LoVo (cell line): ENCODE results near the gene FASLG.
A peak's percentile ranks its signal among the peaks of the same experiment; 100 is the strongest.

Source experiments
- DNase-seq: peaks from one replicate; pipeline ENCODE4 v3.0.0-alpha.2; 2016; ENCODE audit warnings: low spot score

FASLG gene

DNA sequence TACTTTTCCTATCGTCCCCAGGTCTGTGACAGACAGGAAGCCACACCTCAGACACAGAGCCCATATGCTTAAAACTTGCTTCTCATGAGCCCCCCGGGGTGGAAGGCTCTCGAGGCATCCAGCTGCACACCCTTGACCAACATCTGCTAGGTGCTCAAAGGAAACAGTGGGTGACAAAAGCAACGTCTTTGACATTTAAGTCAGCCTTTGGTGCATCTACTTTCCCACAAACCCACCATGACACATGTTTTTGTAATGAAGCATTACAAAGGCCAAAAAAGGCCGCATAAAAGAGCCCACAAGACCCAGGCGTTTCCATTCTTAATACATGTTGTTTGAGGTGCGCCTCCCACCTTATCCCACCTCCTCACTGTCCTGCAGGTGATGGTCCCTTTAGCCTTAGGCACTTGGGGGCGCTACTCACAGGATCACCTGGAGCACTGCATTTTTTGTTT lies 11.8 kb upstream of the FASLG start:
- DNase-seq, result no peak

GRCh38 chr1:172647987-172648386 lies 10.9 kb upstream of the FASLG start:
- DNase-seq, result no peak

DNA sequence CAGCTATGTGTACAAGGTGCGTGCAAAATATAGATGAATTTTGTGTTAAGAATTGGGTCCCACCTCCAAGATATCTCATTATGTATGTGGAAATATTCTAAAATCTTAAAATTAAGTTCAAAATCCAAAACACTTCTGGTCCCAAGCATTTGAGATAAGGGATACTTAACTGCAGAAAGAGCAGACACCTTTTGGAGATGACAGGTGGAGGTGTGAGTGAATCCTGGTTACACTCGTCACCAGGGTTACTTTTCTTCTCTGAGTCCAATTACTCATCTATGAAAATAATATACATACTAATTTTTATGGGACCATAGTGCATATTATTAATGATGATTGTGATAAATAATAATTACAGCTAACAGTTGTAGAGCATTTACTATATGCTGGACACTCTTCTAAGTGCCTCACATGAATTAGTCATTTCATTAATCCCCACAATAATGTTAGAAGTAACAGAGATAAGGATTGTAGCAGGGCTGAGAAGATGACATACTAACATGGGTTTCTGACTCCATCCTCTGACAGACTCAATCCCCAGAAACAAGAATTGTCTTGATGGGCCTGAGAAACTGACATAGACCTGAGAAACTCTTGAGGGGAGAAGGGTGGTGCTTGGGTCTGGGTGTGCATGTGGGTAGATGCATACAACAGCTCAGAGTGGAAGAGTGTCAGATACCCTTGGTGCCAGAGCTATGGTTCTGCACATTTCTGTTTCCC lies 8.3 kb upstream of the FASLG start:
- no peak for DNase-seq

- DNase-seq, result no peak
These were observed 5.7 kb upstream of the FASLG start for GRCh38 chr1:172653015-172653709.

DNA sequence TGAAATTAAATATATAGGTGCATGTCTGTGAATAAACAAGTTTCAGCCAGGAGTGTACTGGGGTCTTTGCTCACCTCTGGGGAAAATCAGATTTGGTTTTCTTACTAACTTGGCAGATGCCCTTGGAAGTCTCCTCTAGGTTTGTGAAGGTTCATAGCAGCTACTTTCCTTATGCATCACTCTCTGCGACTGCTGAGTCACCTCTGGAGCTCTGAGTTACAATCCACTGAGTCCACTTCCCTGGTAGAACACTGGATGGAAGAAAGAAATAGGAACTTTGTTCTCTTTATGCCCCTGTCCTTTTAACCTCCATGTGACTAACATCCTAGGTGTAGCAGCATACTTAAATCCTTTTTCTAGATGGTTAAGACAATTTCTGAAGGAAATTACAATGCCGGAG lies 4.4 kb upstream of the FASLG start:
- DNase-seq, result peak; percentile 14

- DNase-seq, result no peak
These were observed 2.3 kb upstream of the FASLG start for GRCh38 chr1:172656576-172656975.

DNA sequence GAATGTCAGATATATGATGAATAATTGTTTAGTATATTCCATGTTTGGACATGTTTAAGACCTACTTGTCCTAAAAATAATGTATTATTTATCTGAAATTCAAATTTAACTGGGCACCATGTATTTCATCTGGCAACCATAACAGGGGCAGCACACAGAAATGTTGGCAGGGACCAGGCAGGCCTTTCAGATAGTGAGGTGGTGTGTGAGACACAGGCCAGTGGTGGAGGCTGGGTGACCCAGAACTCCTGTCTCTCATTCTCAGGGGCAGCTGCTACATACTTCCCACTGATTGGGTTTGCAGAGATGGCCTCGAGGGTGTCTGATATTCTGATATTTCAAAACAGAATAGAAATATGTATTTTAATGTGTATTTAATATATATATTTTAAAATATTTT lies 1.3 kb upstream of the FASLG start:
- DNase-seq, result no peak

- DNase-seq, result no peak
These were observed 2.2 kb downstream of the FASLG start for GRCh38 chr1:172661107-172661506.

GRCh38 chr1:172662464-172663109 lies 3.7 kb downstream of the FASLG start:
- no peak for DNase-seq

DNA sequence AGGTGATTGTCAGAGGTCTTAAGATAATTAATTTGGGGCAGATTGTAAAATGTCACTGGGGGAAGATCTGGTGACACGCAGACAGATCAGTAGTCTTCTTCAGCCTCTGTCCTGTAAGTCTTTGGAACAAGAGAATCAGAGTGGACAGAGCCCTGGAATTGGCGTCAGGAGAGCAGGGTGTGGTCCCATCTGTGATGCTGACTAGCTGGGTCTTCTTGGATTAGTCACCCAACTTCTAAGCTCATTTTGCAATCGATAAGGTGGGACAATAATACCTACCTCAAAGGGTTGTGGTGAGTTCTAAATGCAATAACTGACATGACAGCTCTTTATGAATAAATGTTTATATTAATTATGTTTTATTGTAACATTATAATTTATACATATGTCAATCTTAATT lies 4.8 kb downstream of the FASLG start:
- no peak for DNase-seq

GRCh38 chr1:172668097-172668496 lies 9.2 kb downstream of the FASLG start:
- no peak for DNase-seq

DNA sequence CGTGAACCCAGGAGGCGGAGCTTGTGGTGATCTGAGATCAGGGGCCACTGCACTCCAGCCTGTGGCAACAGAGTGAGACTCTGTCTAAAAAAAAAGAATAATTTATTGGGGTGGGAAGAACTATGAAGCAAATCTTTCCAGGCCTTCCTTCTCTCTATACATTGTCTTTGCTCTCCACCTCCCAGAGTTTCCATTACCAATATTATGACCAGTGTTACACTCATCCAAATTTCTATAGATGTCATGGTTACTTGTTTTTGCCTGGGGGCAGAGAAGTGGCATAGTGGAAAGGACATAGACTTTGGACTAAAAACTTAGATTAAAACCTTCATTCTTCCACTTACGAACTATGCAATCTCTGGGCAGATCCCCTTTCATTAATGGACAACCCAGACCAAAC lies 10.1 kb downstream of the FASLG start:
- no peak for DNase-seq

DNA sequence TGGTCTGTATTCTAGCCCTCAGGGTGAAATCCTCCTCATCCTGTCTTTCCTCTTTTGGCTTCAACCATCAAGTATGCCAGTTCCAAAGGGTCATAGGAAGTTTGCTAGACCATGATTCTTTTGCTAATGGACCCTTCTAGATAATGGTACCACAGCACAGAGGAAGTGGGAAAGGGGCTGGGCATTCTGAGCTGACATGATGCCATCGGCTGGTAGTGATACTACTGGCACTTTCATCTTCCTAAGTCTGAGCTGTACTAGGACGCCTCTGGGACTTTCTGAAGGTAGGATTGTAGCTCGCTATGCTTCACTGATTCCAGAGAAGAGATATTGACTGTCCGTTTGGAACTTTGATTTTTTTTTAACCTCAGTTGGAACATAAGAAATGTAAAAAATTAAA lies 11.4 kb downstream of the FASLG start:
- no peak for DNase-seq

GRCh38 chr1:172670791-172671190 lies 11.9 kb downstream of the FASLG start:
- no peak for DNase-seq

DNA sequence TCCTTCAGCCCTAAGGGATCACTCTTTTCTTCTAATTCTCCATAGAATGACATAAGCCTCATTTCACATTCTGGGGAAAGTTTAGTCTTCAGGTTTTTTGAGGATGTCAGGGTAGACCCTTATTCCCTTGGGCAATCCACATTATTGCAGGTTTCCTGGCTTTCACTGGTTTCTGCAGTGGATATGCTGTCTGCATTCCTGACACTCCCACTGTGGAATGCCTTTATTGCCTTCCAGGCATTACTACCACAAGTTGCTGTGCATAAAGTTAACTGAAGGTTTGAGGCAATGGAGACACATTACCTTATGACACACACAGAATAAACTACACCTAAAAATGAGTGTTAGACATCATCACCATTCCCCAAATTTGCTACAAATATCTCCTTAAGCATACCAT lies 12.7 kb downstream of the FASLG start:
- no peak for DNase-seq

DNA sequence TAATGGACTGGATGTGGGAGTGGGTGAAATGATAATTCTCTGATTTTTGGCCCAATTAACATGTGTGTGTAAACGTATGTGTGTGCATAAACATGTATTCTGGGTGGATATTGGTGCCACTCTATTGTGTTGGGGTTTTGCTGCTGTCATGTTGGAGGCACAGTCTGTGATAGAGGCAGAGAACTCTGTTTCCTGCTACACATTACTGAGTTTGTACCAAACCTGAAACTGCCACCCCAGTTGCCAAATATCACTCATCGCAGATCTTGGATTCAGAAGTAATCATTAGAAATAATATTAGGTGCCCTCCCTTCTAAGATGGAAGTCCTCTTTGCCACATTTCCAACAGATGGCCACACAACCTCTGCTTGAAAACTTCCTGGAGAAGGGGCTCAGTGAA lies 13.8 kb downstream of the FASLG start:
- no peak for DNase-seq

- DNase-seq, result no peak
These were observed 14.9 kb downstream of the FASLG start for GRCh38 chr1:172673761-172674160.

- no peak for DNase-seq
These were observed 16.1 kb downstream of the FASLG start for GRCh38 chr1:172674831-172675613.

GRCh38 chr1:172679000-172679772 lies 20.3 kb downstream of the FASLG start:
- no peak for DNase-seq

DNA sequence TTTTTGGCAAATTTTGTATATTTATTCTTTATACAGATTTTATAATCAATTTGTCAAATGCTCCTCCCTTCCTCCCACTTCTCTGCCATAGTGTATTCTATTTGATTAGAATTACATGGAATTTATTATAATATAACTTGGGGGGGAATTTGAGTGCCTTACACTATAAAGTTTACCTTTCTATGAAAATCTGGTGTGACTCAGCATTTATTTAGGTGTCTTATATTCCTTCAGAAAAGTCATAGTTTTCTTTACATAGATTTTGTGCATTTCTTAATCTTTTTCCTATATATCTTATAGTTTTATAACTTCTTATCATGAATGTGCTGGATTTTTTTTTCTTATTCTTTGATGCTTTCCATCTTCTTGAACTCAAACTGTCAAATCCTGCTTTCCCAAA lies 21.3 kb downstream of the FASLG start:
- DNase-seq, result no peak

DNA sequence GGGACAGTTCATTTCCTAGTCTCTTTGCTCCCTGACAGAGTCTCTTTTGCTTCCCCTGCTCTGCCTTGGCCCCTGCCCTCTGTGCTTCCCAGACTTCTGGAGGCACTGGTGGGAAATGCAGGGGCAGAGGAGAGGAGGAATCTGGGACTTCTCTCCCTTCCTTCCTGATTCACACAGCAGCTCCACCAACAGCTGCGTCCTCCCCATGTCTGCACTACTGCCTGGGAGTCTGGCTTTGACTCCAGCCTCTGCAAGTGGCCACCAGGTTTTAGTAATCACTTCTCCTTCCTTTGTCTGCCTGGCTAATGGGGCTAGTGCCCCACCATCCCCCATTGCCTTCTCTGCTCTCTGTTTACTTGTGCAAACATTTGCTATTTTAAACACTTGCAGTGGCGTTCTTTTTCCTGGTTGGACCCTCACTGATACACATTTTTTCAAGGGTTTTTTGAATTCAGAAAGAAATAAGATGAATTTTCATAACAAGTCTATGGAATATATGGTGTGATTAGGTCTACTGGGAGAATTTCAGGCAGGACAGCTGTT lies 21.9 kb downstream of the FASLG start:
- no peak for DNase-seq
